K562 treated with DMSO at 1 percent for 4 hours (cell line): Measurements from ENCODE around the gene CRNKL1. TPM values are rescaled to one million over a fixed set of nuclear protein-coding genes. Genes with fewer than 3 reads are reported as not detected.

Source experiments
- total RNA-seq: library from RNA; unstranded; fragments of 300-600 nt; gene quantifications from 2 replicates; pipeline ENCODE4 v1.2.3, GENCODE V29; 2022; ENCODE audit not compliant: insufficient read depth

The CRNKL1 gene
- 5.4 and 6.7 TPM in 2 replicates for total RNA-seq

DNA sequence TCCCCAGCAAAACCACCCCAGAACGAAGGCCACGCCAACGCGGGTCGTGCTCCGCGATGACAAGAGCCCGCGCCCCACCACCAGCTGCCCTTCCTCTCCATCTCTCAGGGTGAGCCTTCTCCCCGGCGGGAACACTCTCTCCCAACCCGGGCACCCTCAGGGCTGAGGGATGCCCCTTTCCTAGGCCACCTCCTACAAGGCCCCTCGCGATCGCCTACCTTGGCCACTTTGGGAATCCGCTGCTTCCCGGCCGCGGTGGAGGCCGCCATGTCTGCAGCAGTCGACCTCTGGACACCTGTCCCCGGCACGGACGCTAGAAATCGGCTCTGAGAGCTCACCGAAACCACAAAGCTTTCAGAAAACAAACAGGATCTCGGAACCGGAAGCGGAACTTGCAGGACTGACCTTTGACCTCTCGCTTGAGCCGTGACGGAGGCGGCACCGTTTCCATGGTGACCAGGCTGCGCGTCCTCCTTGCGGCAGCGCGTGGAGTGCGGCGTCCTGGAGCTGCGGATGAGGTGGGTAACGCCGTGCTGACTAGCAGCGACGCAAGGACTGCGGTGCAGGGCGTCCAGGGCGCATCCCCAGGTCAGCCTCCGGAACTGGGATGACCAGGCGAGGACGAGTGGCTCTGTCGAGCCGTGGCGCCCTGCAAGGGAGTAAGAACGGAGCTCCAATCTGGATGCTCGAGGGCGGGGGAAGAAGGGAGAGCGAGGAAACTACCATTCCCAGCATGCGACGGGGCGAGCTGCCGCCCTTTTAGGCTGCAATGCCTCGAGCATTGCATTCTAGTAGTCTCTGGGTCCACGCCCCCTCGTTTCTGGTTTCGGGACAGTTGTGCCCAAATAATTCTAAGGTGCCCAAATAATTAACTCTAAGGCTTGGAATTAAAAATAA, at the start of gene CRNKL1, which contains the start of gene CFAP61:
TSS of gene CRNKL1 (minus strand) at position 393 of the 897 bp plus-strand sequence. CDS start at position 269, 124 bp downstream.
TSS of gene CFAP61 (plus strand) at position 459 of the 897 bp plus-strand sequence. CDS start 4,122 bp downstream, outside the sequence.

DNA sequence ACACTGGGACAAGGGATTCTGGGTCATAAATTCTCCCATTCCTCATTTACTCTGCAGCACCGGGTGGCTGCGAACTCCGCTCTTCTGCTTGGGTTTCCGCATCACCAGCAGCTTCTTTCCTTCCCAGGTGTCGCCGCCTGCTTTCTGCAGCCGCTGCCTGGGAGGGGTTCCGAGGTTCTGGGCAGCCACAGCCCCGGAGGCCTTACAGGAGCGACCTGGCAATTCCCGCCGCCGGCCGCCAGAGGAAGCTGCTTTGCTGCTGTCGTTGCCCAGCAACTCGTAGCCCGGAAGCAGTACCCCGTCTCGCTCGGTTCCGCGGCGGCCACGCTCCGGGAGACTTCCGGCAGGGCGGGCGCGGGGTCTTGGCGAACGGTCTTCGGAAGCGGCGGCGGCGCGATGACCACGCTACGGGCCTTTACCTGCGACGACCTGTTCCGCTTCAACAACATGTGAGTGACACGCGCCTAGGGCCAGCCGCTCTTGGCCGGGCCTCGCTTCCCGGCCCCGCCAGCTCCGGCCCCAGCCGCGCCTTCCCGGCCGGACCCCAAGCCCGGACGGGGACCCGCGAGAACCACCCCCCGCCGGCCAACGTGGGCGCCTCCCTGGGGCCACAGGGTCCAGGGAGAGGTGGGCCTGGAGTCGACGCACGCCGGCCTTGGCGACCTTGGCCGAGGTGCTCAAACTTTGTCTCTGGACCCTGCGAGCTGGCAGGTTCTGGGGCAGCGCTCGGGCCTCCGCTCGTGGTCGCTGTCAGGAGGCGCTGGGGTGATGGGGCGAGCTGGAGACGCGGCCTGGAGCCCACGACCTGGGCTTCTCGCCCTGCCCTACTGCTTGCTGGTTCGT, 35.0 kb downstream of the CRNKL1 start, which contains the start of gene NAA20:
TSS of gene NAA20 (plus strand) at position 362 of the 843 bp plus-strand sequence. CDS start at position 397, 35 bp downstream.

Other genes with a start within 250 kb of the CRNKL1 start
- 29.5 and 38.1 TPM in 2 replicates for gene NAA20, start 35.1 kb downstream of the CRNKL1 start, total RNA-seq
- gene CFAP61, start 66 bp upstream of the CRNKL1 start, total RNA-seq = not detected in 2 replicates